Mesenchymal stem cell (in vitro differentiated cells and primary cell): ENCODE data around the gene XPOT.

Source experiments
- DNase-seq: peaks from one replicate; pipeline ENCODE4 v3.0.0-alpha.2; 2013
- H2AFZ ChIP-seq: one replicate; pipeline ENCODE4 v1.6.1; 2013; ENCODE audit warnings: low read depth, mild to moderate bottlenecking, control low read depth, inconsistent platforms, low read length, moderate library complexity
- H2AK5ac ChIP-seq: 2 replicates; pipeline ENCODE4 v1.6.1; 2013; ENCODE audit warnings: low read length, moderate library complexity, mild to moderate bottlenecking, inconsistent platforms; ENCODE audit not compliant: severe bottlenecking
- H2BK120ac ChIP-seq: one replicate; pipeline ENCODE4 v1.6.1; 2013; ENCODE audit warnings: low read depth, mild to moderate bottlenecking, inconsistent platforms, low read length, moderate library complexity
- H2BK12ac ChIP-seq, 2 experiments: one replicate each; pipeline ENCODE4 v1.6.1; 2013; ENCODE audit warnings: inconsistent platforms in 2 of 2, low read length in 2 of 2, mild to moderate bottlenecking in 2 of 2, moderate library complexity in 2 of 2, control low read depth in 1 of 2
- H2BK15ac ChIP-seq: one replicate; pipeline ENCODE4 v1.6.1; 2013; ENCODE audit warnings: mild to moderate bottlenecking, low read depth, inconsistent platforms; ENCODE audit not compliant: poor library complexity, severe bottlenecking
- H2BK5ac ChIP-seq: 2 replicates; pipeline ENCODE4 v1.6.1; 2013; ENCODE audit warnings: low read depth, mild to moderate bottlenecking, low read length, control low read depth, inconsistent platforms; ENCODE audit not compliant: poor library complexity, severe bottlenecking
- H3K14ac ChIP-seq, 2 experiments: one replicate each; pipeline ENCODE4 v1.6.1; 2013; ENCODE audit warnings: inconsistent platforms in 2 of 2, low read length in 2 of 2, control low read depth in 1 of 2, mild to moderate bottlenecking in 1 of 2, moderate library complexity in 1 of 2
- H3K18ac ChIP-seq, 2 experiments: one replicate each; pipeline ENCODE4 v1.6.1; 2013; ENCODE audit warnings: inconsistent platforms in 2 of 2, low read length in 2 of 2, control low read depth in 1 of 2, low read depth in 1 of 2, mild to moderate bottlenecking in 1 of 2
- H3K23ac ChIP-seq, 2 experiments: one replicate each; pipeline ENCODE4 v1.6.1; 2013; ENCODE audit warnings: inconsistent platforms in 2 of 2, low read length in 2 of 2, mild to moderate bottlenecking in 2 of 2, moderate library complexity in 2 of 2, control low read depth in 1 of 2
- H3K27ac ChIP-seq: 2 replicates; pipeline ENCODE4 v1.5.1; 2013; ENCODE audit warnings: mild to moderate bottlenecking, moderate library complexity, low read length, control low read depth, inconsistent platforms; ENCODE audit not compliant: poor library complexity, severe bottlenecking
- H3K27me3 ChIP-seq, 2 experiments: 2 replicates each; pipeline versions ENCODE4 v1.6.1 to v1.7.0; 2013; ENCODE audit warnings: low read length in 2 of 2, mild to moderate bottlenecking in 2 of 2, moderate library complexity in 2 of 2, control low read depth in 1 of 2, inconsistent platforms in 1 of 2; ENCODE audit not compliant: control insufficient read depth in 1 of 2, insufficient read depth in 1 of 2
- H3K36me3 ChIP-seq, 2 experiments: 2 replicates each; pipeline versions ENCODE4 v1.6.1 to v1.7.0; 2013; ENCODE audit warnings: low read length in 2 of 2, control low read depth in 1 of 2, inconsistent platforms in 1 of 2, low read depth in 1 of 2, mild to moderate bottlenecking in 1 of 2; ENCODE audit not compliant: insufficient read depth in 2 of 2, control insufficient read depth in 1 of 2
- H3K4ac ChIP-seq, 2 experiments: one replicate each; pipeline ENCODE4 v1.6.1; 2013; ENCODE audit warnings: inconsistent platforms in 2 of 2, low read length in 2 of 2, mild to moderate bottlenecking in 2 of 2, moderate library complexity in 2 of 2, control low read depth in 1 of 2, low read depth in 1 of 2
- H3K4me1 ChIP-seq: 2 replicates; pipeline ENCODE4 v1.6.1; 2013; ENCODE audit warnings: low read depth, low read length, control low read depth; ENCODE audit not compliant: control insufficient read depth, insufficient read depth
- H3K4me2 ChIP-seq: 2 replicates; pipeline ENCODE4 v1.6.1; 2013; ENCODE audit warnings: low read length, mild to moderate bottlenecking, inconsistent platforms; ENCODE audit not compliant: poor library complexity, severe bottlenecking
- H3K4me3 ChIP-seq, 2 experiments: 2 replicates each; pipeline versions ENCODE4 v1.5.1 to v1.7.0; 2013; ENCODE audit warnings: low read length in 2 of 2, mild to moderate bottlenecking in 2 of 2, control low read depth in 1 of 2, low read depth in 1 of 2; ENCODE audit not compliant: insufficient read depth in 1 of 2
- H3K79me1 ChIP-seq: replicated peaks from 2 replicates; pipeline ENCODE4 v1.6.1; 2013; ENCODE audit warnings: mild to moderate bottlenecking, control low read depth, low read length, inconsistent platforms; ENCODE audit not compliant: poor library complexity, severe bottlenecking
- H3K9ac ChIP-seq: 2 replicates; pipeline ENCODE4 v1.7.0; 2013; ENCODE audit warnings: mild to moderate bottlenecking, low read length, moderate library complexity
- H3K9me3 ChIP-seq: 2 replicates; pipeline ENCODE4 v1.7.0; 2013; ENCODE audit warnings: mild to moderate bottlenecking, low read length; ENCODE audit not compliant: control insufficient read depth
- H4K8ac ChIP-seq: one replicate; pipeline ENCODE4 v1.6.1; 2013; ENCODE audit warnings: inconsistent platforms, mild to moderate bottlenecking, low read length, moderate library complexity
- H4K91ac ChIP-seq: one replicate; pipeline ENCODE4 v1.6.1; 2013; ENCODE audit warnings: mild to moderate bottlenecking, low read length, inconsistent platforms
- WGBS: methylation state at CpG from one replicate; pipeline ENCODE4 v1.1.7; 2013; ENCODE audit warnings: mixed read lengths; 5-methylcytosine and 5-hydroxymethylcytosine counted together

Gene XPOT

DNA sequence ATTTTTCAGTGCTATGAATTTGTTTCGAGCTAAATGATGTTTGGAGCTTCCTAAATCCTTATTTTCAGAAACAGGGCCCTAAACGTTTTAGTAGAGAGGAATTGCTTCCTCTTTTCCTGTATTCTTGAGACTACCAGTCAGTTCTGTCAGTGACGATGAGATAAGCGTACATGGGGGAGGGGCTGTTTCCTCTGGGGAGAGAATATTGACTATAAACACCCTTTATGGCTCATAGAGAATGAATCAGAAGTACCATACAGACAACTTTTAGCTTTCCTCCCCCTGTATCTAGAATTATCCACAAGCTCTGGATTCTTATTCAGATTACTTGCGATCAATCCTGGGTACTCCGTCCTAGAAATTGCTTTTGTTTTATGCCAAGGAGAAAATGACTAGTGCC is 52.8 kb downstream of the XPOT start:
- H3K4me1 ChIP-seq, result peaks cover 3% of the 10 kb centered on the region
- no peak overlapping the region for H3K4me3 ChIP-seq
- no peak overlapping the region for H3K4me2 ChIP-seq
- 100% methylated on average over 2 of the region's 6 CpGs for WGBS
- DNase-seq, result peak; percentile 56
- H2AK5ac ChIP-seq, result no peak overlapping the region
- no peaks in the 10 kb centered on the region for H3K79me1 ChIP-seq
- peak overlapping the region; percentile 1 for H3K9ac ChIP-seq
- no peak overlapping the region for H3K27ac ChIP-seq
- no peaks in the 10 kb centered on the region for H3K27me3 ChIP-seq
- H3K14ac ChIP-seq, result no peak overlapping the region
- no peak overlapping the region for H2BK5ac ChIP-seq
- H2AFZ ChIP-seq, result no peak overlapping the region
- no peak overlapping the region for H3K23ac ChIP-seq
- H2BK12ac ChIP-seq, result no peak overlapping the region
- no peak overlapping the region for H4K8ac ChIP-seq
- no peak overlapping the region for H4K91ac ChIP-seq
- no peak overlapping the region for H3K4ac ChIP-seq
- peaks cover 0 to 31% of the 10 kb centered on the region in 2 experiments for H3K36me3 ChIP-seq
- no peak overlapping the region for H2BK120ac ChIP-seq
- H3K9me3 ChIP-seq, result no peaks in the 10 kb centered on the region
- H3K18ac ChIP-seq, result peak overlapping the region in 1 of 2 experiments; percentile 12
- no peak overlapping the region for H2BK15ac ChIP-seq

DNA sequence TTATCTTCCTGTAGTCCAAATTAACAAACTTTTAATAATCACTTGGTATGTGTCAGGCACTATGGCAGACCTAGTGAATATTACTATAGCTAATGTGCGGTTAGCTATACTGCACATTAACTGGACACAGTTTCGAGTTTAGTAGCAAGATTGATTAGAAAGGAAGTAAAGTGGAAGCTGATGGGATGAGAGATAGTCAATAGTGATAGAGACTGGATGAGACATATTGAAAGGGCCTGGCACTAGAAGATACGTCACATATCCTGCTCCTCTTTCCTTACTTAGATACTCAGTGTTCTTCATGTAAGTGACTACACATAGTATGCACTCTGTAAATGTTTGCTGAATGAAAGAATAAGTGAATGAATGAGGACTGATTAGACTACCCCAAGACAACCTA is 53.3 kb downstream of the XPOT start:
- no peak overlapping the region for H3K18ac ChIP-seq
- no peaks in the 10 kb centered on the region for H3K79me1 ChIP-seq
- no peak overlapping the region for H3K27ac ChIP-seq
- peak overlapping the region; percentile 1 for H3K9ac ChIP-seq
- H2BK5ac ChIP-seq, result no peak overlapping the region
- no peak overlapping the region for H4K91ac ChIP-seq
- no peak overlapping the region for H2AK5ac ChIP-seq
- H3K9me3 ChIP-seq, result no peaks in the 10 kb centered on the region
- 95% methylated on average over 2 of the region's 3 CpGs for WGBS
- no peak overlapping the region for H3K4me2 ChIP-seq
- no peak overlapping the region for H3K14ac ChIP-seq
- H3K36me3 ChIP-seq, result peaks cover 0 to 31% of the 10 kb centered on the region in 2 experiments
- DNase-seq, result no peak
- no peak overlapping the region for H2BK15ac ChIP-seq
- H2BK12ac ChIP-seq, result no peak overlapping the region
- H2AFZ ChIP-seq, result no peak overlapping the region
- peaks cover 3% of the 10 kb centered on the region for H3K4me1 ChIP-seq
- no peak overlapping the region for H4K8ac ChIP-seq
- H3K4me3 ChIP-seq, result no peak overlapping the region
- no peak overlapping the region for H2BK120ac ChIP-seq
- H3K27me3 ChIP-seq, result no peaks in the 10 kb centered on the region
- H3K23ac ChIP-seq, result no peak overlapping the region
- H3K4ac ChIP-seq, result no peak overlapping the region

DNA sequence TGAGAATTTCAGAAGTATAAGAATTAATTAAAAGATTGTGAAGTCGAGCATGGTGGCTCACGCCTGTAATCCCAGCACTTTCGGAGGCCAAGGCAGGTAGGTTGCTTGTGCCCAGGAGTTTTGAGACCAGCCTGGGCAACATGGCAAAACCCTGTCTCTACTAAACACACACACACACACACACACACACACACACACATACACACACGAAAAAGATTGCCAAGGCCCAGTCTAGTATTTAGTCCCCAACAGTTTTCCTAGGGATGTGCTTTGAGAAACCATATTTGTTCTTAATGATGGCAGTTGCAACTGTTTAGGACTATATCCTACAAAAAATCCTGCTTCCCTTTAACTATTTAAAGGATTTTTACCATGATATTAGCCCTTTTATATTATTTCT is 53.7 kb downstream of the XPOT start:
- Histone ChIP-seq H2BK5ac (no peak overlapping the region), H3K9me3 (no peaks in the 10 kb centered on the region), H3K4me2 (no peak overlapping the region), H4K91ac (no peak overlapping the region), H3K9ac (peak overlapping the region; percentile 90), H3K4ac (peak overlapping the region in 1 of 2 experiments; percentile 81), H4K8ac (no peak overlapping the region), H3K23ac (no peak overlapping the region), H2AFZ (no peak overlapping the region), H2BK12ac (no peak overlapping the region), H2BK15ac (no peak overlapping the region), H2AK5ac (no peak overlapping the region), H3K36me3 (peaks cover under 1 to 34% of the 10 kb centered on the region in 2 experiments), H3K79me1 (no peaks in the 10 kb centered on the region), H3K27ac (no peak overlapping the region), H3K14ac (no peak overlapping the region), H3K27me3 (no peaks in the 10 kb centered on the region), H3K18ac (no peak overlapping the region), H3K4me1 (peaks cover 3% of the 10 kb centered on the region), H3K4me3 (no peak overlapping the region), H2BK120ac (no peak overlapping the region)
- DNase-seq, result no peak
- 100% methylated on average over 3 of the region's 4 CpGs for WGBS

DNA sequence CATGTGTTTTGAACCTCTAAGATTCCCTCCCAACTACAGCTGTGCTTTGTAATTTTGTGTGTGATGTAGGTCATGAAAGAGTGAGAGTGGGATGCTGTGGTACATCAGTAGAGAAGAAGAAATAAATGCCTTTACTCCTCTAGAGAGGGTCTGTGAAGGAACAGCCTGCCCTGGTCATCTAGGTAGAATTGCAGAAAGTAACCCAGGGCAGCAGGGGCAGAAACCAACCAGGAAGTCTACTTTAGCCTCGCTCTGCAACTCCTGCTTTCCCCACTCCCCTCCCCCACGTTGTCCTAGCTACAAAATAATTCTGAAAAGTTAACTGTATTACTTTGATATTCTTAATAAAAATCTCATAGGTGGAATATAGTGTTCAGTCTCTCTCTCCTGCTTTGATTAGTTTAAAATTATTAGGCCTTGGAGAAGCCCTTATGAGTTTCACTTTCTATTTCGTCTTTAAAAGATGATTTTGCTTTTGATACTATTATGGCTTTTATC is 55.3 kb downstream of the XPOT start:
- Histone ChIP-seq H4K91ac (no peak overlapping the region), H3K36me3 (peaks cover 4 to 45% of the 10 kb centered on the region in 2 experiments), H2AK5ac (no peak overlapping the region), H3K27me3 (no peaks in the 10 kb centered on the region), H2AFZ (no peak overlapping the region), H3K4me3 (peak overlapping the region in 1 of 2 experiments; percentile 72), H3K9ac (peak overlapping the region; percentile 90), H3K4me2 (peak overlapping the region; percentile 36), H3K4ac (no peak overlapping the region), H3K9me3 (no peaks in the 10 kb centered on the region), H3K4me1 (peaks cover 7% of the 10 kb centered on the region), H2BK12ac (no peak overlapping the region), H3K14ac (no peak overlapping the region), H3K27ac (peak overlapping the region; percentile 47), H3K23ac (no peak overlapping the region), H2BK120ac (no peak overlapping the region), H3K79me1 (peaks cover 4% of the 10 kb centered on the region), H3K18ac (peak overlapping the region; percentile 64 to 66), H2BK5ac (no peak overlapping the region), H2BK15ac (no peak overlapping the region), H4K8ac (no peak overlapping the region)
- peak; percentile 34 for DNase-seq
- WGBS, result no CpG with 5 or more reads among the region's 3 CpGs
